Mesenchymal stem cell (in vitro differentiated cells and primary cell): ENCODE measurements around the gene ZC3H18.

Experiments used
- DNase-seq: peaks from one replicate; pipeline ENCODE4 v3.0.0-alpha.2; 2013
- H2AFZ ChIP-seq: one replicate; pipeline ENCODE4 v1.6.1; 2013; ENCODE audit warnings: low read depth, mild to moderate bottlenecking, control low read depth, inconsistent platforms, low read length, moderate library complexity
- H2AK5ac ChIP-seq: 2 replicates; pipeline ENCODE4 v1.6.1; 2013; ENCODE audit warnings: low read length, moderate library complexity, mild to moderate bottlenecking, inconsistent platforms; ENCODE audit not compliant: severe bottlenecking
- H2BK120ac ChIP-seq: one replicate; pipeline ENCODE4 v1.6.1; 2013; ENCODE audit warnings: low read depth, mild to moderate bottlenecking, inconsistent platforms, low read length, moderate library complexity
- H2BK12ac ChIP-seq, 2 experiments: one replicate each; pipeline ENCODE4 v1.6.1; 2013; ENCODE audit warnings: inconsistent platforms in 2 of 2, low read length in 2 of 2, mild to moderate bottlenecking in 2 of 2, moderate library complexity in 2 of 2, control low read depth in 1 of 2
- H2BK15ac ChIP-seq: one replicate; pipeline ENCODE4 v1.6.1; 2013; ENCODE audit warnings: mild to moderate bottlenecking, low read depth, inconsistent platforms; ENCODE audit not compliant: poor library complexity, severe bottlenecking
- H2BK5ac ChIP-seq: 2 replicates; pipeline ENCODE4 v1.6.1; 2013; ENCODE audit warnings: low read depth, mild to moderate bottlenecking, low read length, control low read depth, inconsistent platforms; ENCODE audit not compliant: poor library complexity, severe bottlenecking
- H3K14ac ChIP-seq, 2 experiments: one replicate each; pipeline ENCODE4 v1.6.1; 2013; ENCODE audit warnings: inconsistent platforms in 2 of 2, low read length in 2 of 2, control low read depth in 1 of 2, mild to moderate bottlenecking in 1 of 2, moderate library complexity in 1 of 2
- H3K18ac ChIP-seq, 2 experiments: one replicate each; pipeline ENCODE4 v1.6.1; 2013; ENCODE audit warnings: inconsistent platforms in 2 of 2, low read length in 2 of 2, control low read depth in 1 of 2, low read depth in 1 of 2, mild to moderate bottlenecking in 1 of 2
- H3K23ac ChIP-seq, 2 experiments: one replicate each; pipeline ENCODE4 v1.6.1; 2013; ENCODE audit warnings: inconsistent platforms in 2 of 2, low read length in 2 of 2, mild to moderate bottlenecking in 2 of 2, moderate library complexity in 2 of 2, control low read depth in 1 of 2
- H3K27ac ChIP-seq: 2 replicates; pipeline ENCODE4 v1.5.1; 2013; ENCODE audit warnings: mild to moderate bottlenecking, moderate library complexity, low read length, control low read depth, inconsistent platforms; ENCODE audit not compliant: poor library complexity, severe bottlenecking
- H3K27me3 ChIP-seq, 2 experiments: 2 replicates each; pipeline versions ENCODE4 v1.6.1 to v1.7.0; 2013; ENCODE audit warnings: low read length in 2 of 2, mild to moderate bottlenecking in 2 of 2, moderate library complexity in 2 of 2, control low read depth in 1 of 2, inconsistent platforms in 1 of 2; ENCODE audit not compliant: control insufficient read depth in 1 of 2, insufficient read depth in 1 of 2
- H3K36me3 ChIP-seq, 2 experiments: 2 replicates each; pipeline versions ENCODE4 v1.6.1 to v1.7.0; 2013; ENCODE audit warnings: low read length in 2 of 2, control low read depth in 1 of 2, inconsistent platforms in 1 of 2, low read depth in 1 of 2, mild to moderate bottlenecking in 1 of 2; ENCODE audit not compliant: insufficient read depth in 2 of 2, control insufficient read depth in 1 of 2
- H3K4ac ChIP-seq, 2 experiments: one replicate each; pipeline ENCODE4 v1.6.1; 2013; ENCODE audit warnings: inconsistent platforms in 2 of 2, low read length in 2 of 2, mild to moderate bottlenecking in 2 of 2, moderate library complexity in 2 of 2, control low read depth in 1 of 2, low read depth in 1 of 2
- H3K4me1 ChIP-seq: 2 replicates; pipeline ENCODE4 v1.6.1; 2013; ENCODE audit warnings: low read depth, low read length, control low read depth; ENCODE audit not compliant: control insufficient read depth, insufficient read depth
- H3K4me2 ChIP-seq: 2 replicates; pipeline ENCODE4 v1.6.1; 2013; ENCODE audit warnings: low read length, mild to moderate bottlenecking, inconsistent platforms; ENCODE audit not compliant: poor library complexity, severe bottlenecking
- H3K4me3 ChIP-seq, 2 experiments: 2 replicates each; pipeline versions ENCODE4 v1.5.1 to v1.7.0; 2013; ENCODE audit warnings: low read length in 2 of 2, mild to moderate bottlenecking in 2 of 2, control low read depth in 1 of 2, low read depth in 1 of 2; ENCODE audit not compliant: insufficient read depth in 1 of 2
- H3K79me1 ChIP-seq: replicated peaks from 2 replicates; pipeline ENCODE4 v1.6.1; 2013; ENCODE audit warnings: mild to moderate bottlenecking, control low read depth, low read length, inconsistent platforms; ENCODE audit not compliant: poor library complexity, severe bottlenecking
- H3K9ac ChIP-seq: 2 replicates; pipeline ENCODE4 v1.7.0; 2013; ENCODE audit warnings: mild to moderate bottlenecking, low read length, moderate library complexity
- H3K9me3 ChIP-seq: 2 replicates; pipeline ENCODE4 v1.7.0; 2013; ENCODE audit warnings: mild to moderate bottlenecking, low read length; ENCODE audit not compliant: control insufficient read depth
- H4K8ac ChIP-seq: one replicate; pipeline ENCODE4 v1.6.1; 2013; ENCODE audit warnings: inconsistent platforms, mild to moderate bottlenecking, low read length, moderate library complexity
- H4K91ac ChIP-seq: one replicate; pipeline ENCODE4 v1.6.1; 2013; ENCODE audit warnings: mild to moderate bottlenecking, low read length, inconsistent platforms
- WGBS: methylation state at CpG from one replicate; pipeline ENCODE4 v1.1.7; 2013; ENCODE audit warnings: mixed read lengths; 5-methylcytosine and 5-hydroxymethylcytosine counted together

The ZC3H18 gene

GRCh38 chr16:88624977-88625576, 54.9 kb downstream of the ZC3H18 start:
- Histone ChIP-seq H3K4me3 (no peak overlapping the region), H3K14ac (no peak overlapping the region), H3K36me3 (peaks cover 73 to 74% of the 10 kb centered on the region in 2 experiments), H2AK5ac (no peak overlapping the region), H2BK15ac (no peak overlapping the region), H4K8ac (no peak overlapping the region), H3K9me3 (no peaks in the 10 kb centered on the region), H3K18ac (no peak overlapping the region), H3K4me2 (no peak overlapping the region), H2BK5ac (no peak overlapping the region), H4K91ac (no peak overlapping the region), H3K4me1 (peaks cover 4% of the 10 kb centered on the region), H2BK120ac (no peak overlapping the region), H2AFZ (no peak overlapping the region), H3K23ac (no peak overlapping the region), H3K27me3 (no peaks in the 10 kb centered on the region), H3K4ac (no peak overlapping the region), H2BK12ac (no peak overlapping the region), H3K27ac (no peak overlapping the region), H3K79me1 (peaks cover 17% of the 10 kb centered on the region), H3K9ac (no peak overlapping the region)
- WGBS, result 94% methylated on average over 17 of the region's 17 CpGs
- DNase-seq, result no peak

GRCh38 chr16:88626646-88627045, 56.4 kb downstream of the ZC3H18 start:
- Histone ChIP-seq H2AK5ac (no peak overlapping the region), H2AFZ (no peak overlapping the region)
- 95% methylated on average over 9 of the region's 9 CpGs for WGBS

GRCh38 chr16:88627531-88628411, 57.6 kb downstream of the ZC3H18 start:
- Histone ChIP-seq H3K27ac (no peak overlapping the region), H4K8ac (no peak overlapping the region), H2BK12ac (no peak overlapping the region), H3K27me3 (no peaks in the 10 kb centered on the region), H3K79me1 (peaks cover 6% of the 10 kb centered on the region), H2BK120ac (no peak overlapping the region), H4K91ac (peak overlapping the region; percentile 18), H3K4me1 (peaks cover 2% of the 10 kb centered on the region), H3K23ac (no peak overlapping the region), H3K9ac (no peak overlapping the region), H3K36me3 (peaks cover 80 to 85% of the 10 kb centered on the region in 2 experiments), H2AFZ (no peak overlapping the region), H3K4me3 (no peak overlapping the region), H2BK15ac (no peak overlapping the region), H3K9me3 (no peaks in the 10 kb centered on the region), H3K4me2 (no peak overlapping the region), H3K18ac (no peak overlapping the region), H3K4ac (no peak overlapping the region), H3K14ac (no peak overlapping the region), H2AK5ac (no peak overlapping the region), H2BK5ac (no peak overlapping the region)
- WGBS, result 97% methylated on average over 24 of the region's 27 CpGs
- DNase-seq, result no peak

More at GRCh38 chr16:88626646-88627045, 56.4 kb downstream of the ZC3H18 start:
- H3K79me1 ChIP-seq, result peaks cover 12% of the 10 kb centered on the region
- H2BK120ac ChIP-seq, result no peak overlapping the region
- DNase-seq, result no peak
- H3K4me3 ChIP-seq, result no peak overlapping the region
- H3K27me3 ChIP-seq, result no peaks in the 10 kb centered on the region
- H2BK5ac ChIP-seq, result no peak overlapping the region
- peaks cover 2% of the 10 kb centered on the region for H3K4me1 ChIP-seq
- H3K4me2 ChIP-seq, result no peak overlapping the region
- H3K4ac ChIP-seq, result no peak overlapping the region
- H4K91ac ChIP-seq, result no peak overlapping the region
- no peaks in the 10 kb centered on the region for H3K9me3 ChIP-seq
- H3K23ac ChIP-seq, result no peak overlapping the region
- H3K18ac ChIP-seq, result no peak overlapping the region
- no peak overlapping the region for H2BK12ac ChIP-seq
- no peak overlapping the region for H2BK15ac ChIP-seq
- no peak overlapping the region for H4K8ac ChIP-seq
- H3K14ac ChIP-seq, result no peak overlapping the region
- no peak overlapping the region for H3K27ac ChIP-seq
- H3K36me3 ChIP-seq, result peaks cover 82 to 85% of the 10 kb centered on the region in 2 experiments
- no peak overlapping the region for H3K9ac ChIP-seq

GRCh38 chr16:88628512-88628974, 58.3 kb downstream of the ZC3H18 start:
- H2BK5ac ChIP-seq, result no peak overlapping the region
- H2AK5ac ChIP-seq, result no peak overlapping the region
- no peak overlapping the region for H4K8ac ChIP-seq
- H2BK120ac ChIP-seq, result no peak overlapping the region
- no peak overlapping the region for H3K4ac ChIP-seq
- peaks cover 72 to 82% of the 10 kb centered on the region in 2 experiments for H3K36me3 ChIP-seq
- H2BK12ac ChIP-seq, result no peak overlapping the region
- no peak overlapping the region for H3K27ac ChIP-seq
- H3K4me3 ChIP-seq, result no peak overlapping the region
- H3K4me1 ChIP-seq, result peaks cover 3% of the 10 kb centered on the region
- 70% methylated on average over 12 of the region's 12 CpGs for WGBS
- H3K9ac ChIP-seq, result no peak overlapping the region
- no peak overlapping the region for H3K14ac ChIP-seq
- H3K4me2 ChIP-seq, result no peak overlapping the region
- H3K18ac ChIP-seq, result no peak overlapping the region
- H4K91ac ChIP-seq, result no peak overlapping the region
- no peak overlapping the region for H2AFZ ChIP-seq
- peaks cover 2% of the 10 kb centered on the region for H3K79me1 ChIP-seq
- H3K9me3 ChIP-seq, result no peaks in the 10 kb centered on the region
- peak; percentile 48 for DNase-seq
- no peaks in the 10 kb centered on the region for H3K27me3 ChIP-seq
- H3K23ac ChIP-seq, result no peak overlapping the region
- H2BK15ac ChIP-seq, result no peak overlapping the region
